ENCODE measurements around the gene BMI1. TPM values are rescaled to one million over a fixed set of nuclear protein-coding genes. Genes with fewer than 3 reads are reported as not detected.
A peak's percentile ranks its signal among the peaks of the same experiment; 100 is the strongest.
"Not testable (repeated sequence)": the region's sequence is repeated elsewhere in the genome, so short reads cannot be mapped to it uniquely, and the experiment has no call there.

Gene BMI1
- total RNA-seq: 60.1 TPM
- 46.6 TPM for polyA plus RNA-seq

- H3K4me3 ChIP-seq (ENCODE audit: low read depth, low read length): peak within 1 kb of the TSS; percentile 92
- peak within 1 kb of the TSS; percentile 90 for H3K27ac ChIP-seq (ENCODE audit: low read depth)
- WGBS: under 1% methylated on average over 83 of the region's 85 CpGs
- no peaks in the 10 kb centered on the region for H3K36me3 ChIP-seq (ENCODE audit: insufficient read depth)
- DNase-seq (ENCODE audit: extremely low spot score): no peak
- no peaks in the 10 kb centered on the region for H3K4me1 ChIP-seq (ENCODE audit: insufficient read depth)
Observed at GRCh38 chr10:22320591-22321155, at the start of gene BMI1. Gene BMI1 (plus strand): TSS chr10:22321099. CDS start chr10:22326450, 5,351 bp downstream.

DNA sequence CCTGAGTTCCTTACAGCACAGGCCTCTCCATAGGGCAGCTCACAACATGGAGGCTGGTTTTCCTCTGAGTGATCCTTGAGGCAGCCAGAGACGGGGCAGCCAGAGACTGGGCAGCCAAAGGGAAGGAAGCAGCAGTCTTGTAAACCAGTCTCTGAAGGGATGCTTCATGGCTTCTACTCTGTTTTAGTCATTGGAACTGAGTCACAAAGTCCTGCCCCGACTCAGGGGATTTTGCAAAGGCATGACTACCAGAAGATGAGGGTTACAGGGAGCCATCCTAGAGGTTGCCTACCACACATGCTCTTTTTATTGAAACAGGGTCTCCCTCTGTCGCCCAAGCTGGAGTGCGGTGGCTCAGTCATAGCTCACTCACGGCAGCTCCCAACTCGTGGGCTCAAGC, 49.1 kb upstream of the BMI1 start:
- Histone ChIP-seq H3K4me3 (ENCODE audit: low read depth, low read length) (no peak overlapping the region), H3K4me1 (ENCODE audit: insufficient read depth) (no peaks in the 10 kb centered on the region), H3K27ac (ENCODE audit: low read depth) (no peak overlapping the region), H3K36me3 (ENCODE audit: insufficient read depth) (no peaks in the 10 kb centered on the region)
- WGBS: 92% methylated on average over 6 of the region's 6 CpGs
- no peak for DNase-seq (ENCODE audit: extremely low spot score)

GRCh38 chr10:22278441-22278782, 42.5 kb upstream of the BMI1 start:
- 98% methylated on average over 4 of the region's 4 CpGs for WGBS
- Histone ChIP-seq H3K27ac (ENCODE audit: low read depth) (no peak overlapping the region), H3K36me3 (ENCODE audit: insufficient read depth) (no peaks in the 10 kb centered on the region), H3K4me1 (ENCODE audit: insufficient read depth) (no peaks in the 10 kb centered on the region), H3K4me3 (ENCODE audit: low read depth, low read length) (no peak overlapping the region)
- no peak for DNase-seq (ENCODE audit: extremely low spot score)

DNA sequence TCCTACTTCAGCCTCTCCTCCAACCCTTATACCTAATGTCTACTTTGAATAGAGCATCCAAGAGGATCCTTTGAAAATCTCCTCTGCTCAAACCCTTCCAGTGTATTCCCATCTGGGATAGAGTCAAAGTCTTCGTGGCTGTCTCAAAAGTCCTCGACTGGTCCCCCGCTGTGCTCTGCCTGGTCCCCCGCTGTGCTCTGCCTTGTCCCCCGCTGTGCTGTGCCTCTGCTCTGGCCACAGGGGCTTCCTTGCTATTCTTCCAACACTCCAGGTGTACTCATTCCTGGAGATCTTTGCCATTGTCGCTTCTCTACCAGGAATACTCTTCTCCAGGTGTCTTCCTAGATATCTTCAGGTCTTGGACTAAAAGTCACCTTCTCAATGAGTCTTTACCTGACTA, 40.8 kb upstream of the BMI1 start:
- H3K4me1 ChIP-seq (ENCODE audit: insufficient read depth): no peaks in the 10 kb centered on the region
- no peak for DNase-seq (ENCODE audit: extremely low spot score)
- H3K27ac ChIP-seq (ENCODE audit: low read depth): no peak overlapping the region
- H3K4me3 ChIP-seq (ENCODE audit: low read depth, low read length): no peak overlapping the region
- H3K36me3 ChIP-seq (ENCODE audit: insufficient read depth): no peaks in the 10 kb centered on the region
- WGBS: 52% methylated on average over 6 of the region's 6 CpGs

DNA sequence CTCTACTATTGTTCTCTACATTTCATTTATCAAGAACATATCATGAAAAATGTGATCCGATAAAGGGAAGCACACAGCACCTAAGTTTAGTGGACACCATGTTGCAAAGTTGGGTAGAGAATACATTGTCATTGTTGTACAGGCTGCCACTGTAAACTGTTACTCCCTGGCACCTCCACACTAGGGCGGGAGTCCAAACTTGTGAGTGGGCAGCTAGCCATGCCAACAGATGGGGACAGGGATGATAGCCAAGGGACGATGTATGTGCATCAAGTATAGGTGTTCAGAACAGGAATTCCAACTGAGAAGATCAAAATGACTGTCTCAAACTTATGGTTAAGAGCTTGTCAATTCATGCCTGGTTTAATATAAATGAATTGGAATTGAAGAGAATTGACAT, 35.8 kb upstream of the BMI1 start:
- Histone ChIP-seq H3K4me1 (ENCODE audit: insufficient read depth) (no peaks in the 10 kb centered on the region), H3K27ac (ENCODE audit: low read depth) (no peak overlapping the region), H3K36me3 (ENCODE audit: insufficient read depth) (no peaks in the 10 kb centered on the region), H3K4me3 (ENCODE audit: low read depth, low read length) (no peak overlapping the region)
- 83% methylated on average over 3 of the region's 3 CpGs for WGBS
- DNase-seq (ENCODE audit: extremely low spot score): no peak

DNA sequence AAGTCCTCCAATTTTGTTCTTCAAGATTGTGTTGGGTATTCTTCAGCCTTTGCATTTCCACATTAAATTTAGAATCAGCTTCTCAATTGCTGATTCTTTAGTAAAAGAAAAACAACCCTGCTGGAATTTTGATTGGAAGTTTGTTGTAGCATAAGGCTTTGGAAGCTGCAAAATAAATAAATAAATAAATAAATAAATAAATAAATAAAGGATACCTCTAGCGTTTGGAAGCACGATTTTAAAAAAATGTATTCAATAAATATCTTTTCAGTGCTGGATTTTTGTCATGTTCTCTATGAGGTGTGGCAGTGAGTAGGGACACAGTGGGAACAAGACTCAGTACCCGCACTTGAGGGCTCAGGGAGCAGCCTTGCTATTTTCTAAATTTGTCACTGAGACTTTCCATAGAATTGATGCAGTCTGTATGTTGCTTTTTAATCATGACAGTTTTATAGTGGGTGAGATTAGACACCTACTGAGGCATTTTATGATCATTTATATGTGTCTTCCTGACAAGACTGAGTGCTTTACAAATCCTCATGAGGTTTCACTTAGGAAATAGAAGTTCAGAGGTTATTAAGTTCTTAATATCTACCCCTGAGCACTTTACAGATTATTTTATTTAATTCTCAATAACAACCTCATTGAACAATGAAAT, 27.0 kb upstream of the BMI1 start:
- no peaks in the 10 kb centered on the region for H3K36me3 ChIP-seq (ENCODE audit: insufficient read depth)
- no peak overlapping the region for H3K27ac ChIP-seq (ENCODE audit: low read depth)
- H3K4me3 ChIP-seq (ENCODE audit: low read depth, low read length): no peak overlapping the region
- WGBS: 66% methylated on average over 3 of the region's 3 CpGs
- no peak for DNase-seq (ENCODE audit: extremely low spot score)
- no peaks in the 10 kb centered on the region for H3K4me1 ChIP-seq (ENCODE audit: insufficient read depth)

- H3K36me3 ChIP-seq (ENCODE audit: insufficient read depth): no peaks in the 10 kb centered on the region
- no peak overlapping the region for H3K4me3 ChIP-seq (ENCODE audit: low read depth, low read length)
- no peaks in the 10 kb centered on the region for H3K4me1 ChIP-seq (ENCODE audit: insufficient read depth)
- H3K27ac ChIP-seq (ENCODE audit: low read depth): no peak overlapping the region
- 23% methylated on average over 2 of the region's 2 CpGs for WGBS
- DNase-seq (ENCODE audit: extremely low spot score): no peak
Observed at GRCh38 chr10:22294694-22295093, 26.2 kb upstream of the BMI1 start.

DNA sequence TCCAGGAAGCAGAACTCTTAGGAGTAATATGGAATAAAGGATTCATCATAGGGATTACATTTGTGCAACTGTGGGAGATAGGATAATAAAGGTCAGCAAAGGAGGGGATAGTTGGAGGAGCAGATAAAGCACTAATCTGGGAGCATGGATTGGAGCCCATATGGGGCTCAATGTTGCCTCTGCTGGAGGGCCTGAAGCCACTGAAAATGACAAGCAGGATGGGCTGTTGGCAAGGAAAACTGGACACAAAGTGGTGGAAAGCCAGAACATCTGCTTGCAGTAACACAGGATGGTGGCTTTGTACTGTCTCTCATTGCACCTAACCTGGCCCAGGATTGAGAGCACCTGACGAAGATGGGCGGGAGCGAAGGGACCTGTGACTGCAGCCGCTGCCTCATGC, 19.7 kb upstream of the BMI1 start:
- no peaks in the 10 kb centered on the region for H3K36me3 ChIP-seq (ENCODE audit: insufficient read depth)
- H3K4me3 ChIP-seq (ENCODE audit: low read depth, low read length): no peak overlapping the region
- WGBS: 97% methylated on average over 4 of the region's 4 CpGs
- no peak for DNase-seq (ENCODE audit: extremely low spot score)
- no peaks in the 10 kb centered on the region for H3K4me1 ChIP-seq (ENCODE audit: insufficient read depth)
- no peak overlapping the region for H3K27ac ChIP-seq (ENCODE audit: low read depth)

DNA sequence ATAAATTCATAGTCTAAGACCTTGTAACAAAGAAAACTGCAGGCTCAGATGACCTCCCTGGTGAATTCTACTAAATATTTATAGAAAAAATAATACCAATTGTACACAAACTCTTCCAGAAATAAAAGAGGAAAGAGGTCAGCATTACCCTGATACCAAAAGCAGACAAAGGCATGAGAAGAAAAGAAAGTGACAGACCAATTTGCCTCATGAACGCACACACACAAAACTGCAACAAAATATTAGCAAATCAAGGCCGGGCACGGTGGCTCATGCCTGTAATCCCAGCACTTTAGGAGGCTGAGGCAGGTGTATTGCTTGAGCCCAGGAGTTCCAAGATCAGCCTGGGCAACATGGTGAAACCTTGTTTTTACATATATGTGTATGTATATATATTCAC, 17.4 kb upstream of the BMI1 start:
- H3K27ac ChIP-seq (ENCODE audit: low read depth): no peak overlapping the region
- no peak overlapping the region for H3K4me3 ChIP-seq (ENCODE audit: low read depth, low read length)
- DNase-seq (ENCODE audit: extremely low spot score): no peak
- no peaks in the 10 kb centered on the region for H3K36me3 ChIP-seq (ENCODE audit: insufficient read depth)
- no peaks in the 10 kb centered on the region for H3K4me1 ChIP-seq (ENCODE audit: insufficient read depth)
- 94% methylated on average over 3 of the region's 3 CpGs for WGBS

DNA sequence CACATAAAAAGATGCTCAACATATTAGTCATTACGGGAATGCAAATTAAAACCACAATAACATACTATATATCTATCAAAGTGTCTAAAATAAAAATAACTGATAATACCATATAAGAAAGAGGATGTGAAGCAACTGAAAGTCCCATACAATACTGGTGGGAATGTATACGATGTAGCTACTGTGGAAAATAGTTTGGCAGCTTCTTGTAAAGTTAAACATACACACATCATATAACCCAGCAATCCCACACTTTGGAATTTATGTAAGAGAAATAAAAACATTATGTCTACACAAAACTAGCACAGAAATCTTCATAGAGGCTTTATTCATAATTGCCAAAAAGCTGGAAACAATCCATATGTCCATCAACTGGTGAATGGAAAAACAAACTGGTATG, 15.2 kb upstream of the BMI1 start:
- no peak for DNase-seq (ENCODE audit: extremely low spot score)
- no peaks in the 10 kb centered on the region for H3K4me1 ChIP-seq (ENCODE audit: insufficient read depth)
- H3K4me3 ChIP-seq (ENCODE audit: low read depth, low read length): no peak overlapping the region
- H3K27ac ChIP-seq (ENCODE audit: low read depth): no peak overlapping the region
- whole genome bisulfite sequencing: 71% methylated on average over 2 of the region's 2 CpGs
- H3K36me3 ChIP-seq (ENCODE audit: insufficient read depth): no peaks in the 10 kb centered on the region

GRCh38 chr10:22308390-22308789, 12.5 kb upstream of the BMI1 start:
- WGBS: 80% methylated on average over 2 of the region's 2 CpGs
- H3K4me3 ChIP-seq (ENCODE audit: low read depth, low read length): no peak overlapping the region
- H3K36me3 ChIP-seq (ENCODE audit: insufficient read depth): no peaks in the 10 kb centered on the region
- no peaks in the 10 kb centered on the region for H3K4me1 ChIP-seq (ENCODE audit: insufficient read depth)
- DNase-seq (ENCODE audit: extremely low spot score): no peak
- no peak overlapping the region for H3K27ac ChIP-seq (ENCODE audit: low read depth)

GRCh38 chr10:22309180-22310000, 11.5 kb upstream of the BMI1 start:
- 96% methylated on average over 4 of the region's 4 CpGs for WGBS
- DNase-seq (ENCODE audit: extremely low spot score): no peak
- Histone ChIP-seq H3K4me3 (ENCODE audit: low read depth, low read length) (no peak overlapping the region), H3K27ac (ENCODE audit: low read depth) (no peak overlapping the region), H3K36me3 (ENCODE audit: insufficient read depth) (no peaks in the 10 kb centered on the region), H3K4me1 (ENCODE audit: insufficient read depth) (no peaks in the 10 kb centered on the region)

DNA sequence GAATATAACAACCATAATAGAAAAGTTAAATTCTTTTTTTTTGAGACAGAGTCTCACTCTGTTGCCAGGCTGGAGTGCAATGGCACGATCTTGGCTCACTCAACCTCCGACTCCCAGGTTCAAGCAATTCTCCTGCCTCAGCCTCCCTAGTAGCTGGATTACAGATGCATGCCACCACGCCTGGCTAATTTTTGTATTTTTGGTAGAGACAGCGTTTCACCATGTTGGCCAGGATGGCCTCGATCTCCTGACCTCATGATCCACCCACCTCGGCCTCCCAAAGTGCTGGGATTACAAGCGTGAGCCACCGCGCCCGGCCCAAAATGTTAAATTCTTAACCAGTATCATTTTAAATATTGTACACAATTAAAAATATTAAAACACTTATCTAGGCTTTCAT, 10.9 kb upstream of the BMI1 start:
- 97% methylated on average over 10 of the region's 10 CpGs for WGBS
- H3K4me1 ChIP-seq (ENCODE audit: insufficient read depth); H3K36me3 ChIP-seq (ENCODE audit: insufficient read depth); H3K4me3 ChIP-seq (ENCODE audit: low read depth, low read length); DNase-seq (ENCODE audit: extremely low spot score); H3K27ac ChIP-seq (ENCODE audit: low read depth): not testable (repeated sequence)

DNA sequence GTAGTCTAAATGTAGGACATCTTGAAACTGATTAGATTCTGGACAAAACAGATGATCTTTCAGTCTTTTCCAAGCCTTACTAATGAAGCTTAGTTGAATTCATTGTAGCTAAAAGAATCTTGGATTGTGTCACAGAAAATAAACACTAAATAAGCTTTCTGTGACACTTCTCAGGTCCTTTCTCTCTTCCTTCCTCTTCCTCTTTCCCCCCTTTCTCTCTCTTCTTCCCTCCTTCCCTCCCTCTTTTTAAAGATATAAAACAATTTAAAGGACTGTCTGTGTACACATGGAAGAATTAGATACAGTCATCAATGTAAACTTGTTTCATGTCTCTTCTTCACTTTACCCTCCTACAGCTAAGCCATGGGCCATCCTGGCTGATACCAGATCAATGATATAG, 10.0 kb upstream of the BMI1 start:
- no peak overlapping the region for H3K4me3 ChIP-seq (ENCODE audit: low read depth, low read length)
- H3K27ac ChIP-seq (ENCODE audit: low read depth): no peak overlapping the region
- no peak for DNase-seq (ENCODE audit: extremely low spot score)
- H3K36me3 ChIP-seq (ENCODE audit: insufficient read depth): no peaks in the 10 kb centered on the region
- no peaks in the 10 kb centered on the region for H3K4me1 ChIP-seq (ENCODE audit: insufficient read depth)

Measured in urinary bladder (tissue), 4 donors.